ENCODE measurements around the gene RGS11. TPM values are rescaled to one million over a fixed set of nuclear protein-coding genes. Genes with fewer than 3 reads are reported as not detected.

Gene RGS11
- polyA plus RNA-seq, 1 donor (not counting 4 experiments of a cell fraction or from before 2014, with no cell fraction given): not detected

DNA sequence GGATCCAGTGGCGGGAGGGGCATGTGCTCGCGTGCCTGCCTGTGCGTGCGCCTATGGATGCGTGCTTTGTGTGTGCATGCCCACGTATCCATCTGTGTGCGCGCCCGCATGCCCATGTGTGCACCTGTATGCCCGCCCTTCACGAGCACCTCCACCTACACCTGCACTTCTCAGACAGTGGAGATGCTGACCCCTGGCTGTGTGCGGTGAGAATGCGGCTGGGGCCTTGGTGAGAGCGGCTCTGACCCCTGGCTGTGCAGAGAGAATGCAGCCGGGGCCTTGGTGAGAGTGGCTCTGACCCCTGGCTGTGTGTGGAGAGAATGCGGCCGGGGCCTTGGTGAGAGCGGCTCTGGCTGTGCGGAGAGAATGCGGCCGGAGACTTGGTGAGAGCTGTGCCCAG, 42.9 kb upstream of the RGS11 start:
- H3K9ac ChIP-seq (ENCODE audit: control insufficient read depth, extremely low read depth, insufficient read depth, low read length): no peak overlapping the region
- H3K4me3 ChIP-seq (ENCODE audit: control insufficient read depth in 2 of 3, extremely low read depth in 1 of 3, insufficient read depth in 2 of 3, low read depth in 1 of 3, low read length in 3 of 3): no peak overlapping the region
- no peaks in the 10 kb centered on the region for H3K4me1 ChIP-seq (ENCODE audit: control insufficient read depth, extremely low read depth, insufficient read depth, low read length)
- no peaks in the 10 kb centered on the region for H3K9me1 ChIP-seq (ENCODE audit: control insufficient read depth, extremely low read depth, insufficient read depth, low read length)
- H2AFZ ChIP-seq (ENCODE audit: control insufficient read depth, low read length): no peak overlapping the region
- H3K27ac ChIP-seq (ENCODE audit: control insufficient read depth, insufficient read depth, low read length): no peak overlapping the region
- TF ChIP-seq CTCF (optimal IDR thresholded peaks at IDR 0.05 in 1 of 3, IDR thresholded peaks at IDR 0.05 in 1 of 3, conservative IDR thresholded peaks at IDR 0.05 in 1 of 3; ENCODE audit: extremely low read depth in 1 of 3, insufficient read depth in 2 of 3, low read length in 3 of 3) (peak in 2 of 3 experiments; percentile 20 to 27), EZH2 (IDR thresholded peaks at IDR 0.05; ENCODE audit: low read length) (no peak)
- H3K36me3 ChIP-seq (ENCODE audit: control insufficient read depth in 2 of 2, extremely low read depth in 1 of 2, insufficient read depth in 2 of 2, low read length in 2 of 2): peaks cover 13 to 23% of the 10 kb centered on the region in 2 experiments
- peaks cover 81% of the 10 kb centered on the region for H3K79me2 ChIP-seq (ENCODE audit: control insufficient read depth, insufficient read depth, low read length)
- dilution Hi-C loops (cut with MboI; ENCODE audit: extremely low pct_ligation_motif_present, low sequenced_read_pairs): no loop called here
- FAIRE-seq: no peak
- H3K27me3 ChIP-seq (ENCODE audit: control insufficient read depth, extremely low read depth, insufficient read depth, low read length): no peaks in the 10 kb centered on the region
- no peak overlapping the region for H3K4me2 ChIP-seq (ENCODE audit: control insufficient read depth, extremely low read depth, insufficient read depth, low read depth, low read length)
- no peak for DNase-seq (ENCODE audit: low read depth, low spot score)
- peaks cover 25% of the 10 kb centered on the region for H4K20me1 ChIP-seq (ENCODE audit: control insufficient read depth, extremely low read depth, insufficient read depth, low read length)
- no peaks in the 10 kb centered on the region for H3K9me3 ChIP-seq (ENCODE audit: control insufficient read depth, low read depth, low read length)

- Histone ChIP-seq H3K9me3 (ENCODE audit: control insufficient read depth, low read depth, low read length) (no peaks in the 10 kb centered on the region), H3K27ac (ENCODE audit: control insufficient read depth, insufficient read depth, low read length) (no peak overlapping the region), H3K4me3 (ENCODE audit: control insufficient read depth in 2 of 3, extremely low read depth in 1 of 3, insufficient read depth in 2 of 3, low read depth in 1 of 3, low read length in 3 of 3) (no peak overlapping the region), H3K79me2 (ENCODE audit: control insufficient read depth, insufficient read depth, low read length) (peaks cover 81% of the 10 kb centered on the region), H3K27me3 (ENCODE audit: control insufficient read depth, extremely low read depth, insufficient read depth, low read length) (no peaks in the 10 kb centered on the region), H4K20me1 (ENCODE audit: control insufficient read depth, extremely low read depth, insufficient read depth, low read length) (peaks cover 24% of the 10 kb centered on the region), H3K36me3 (ENCODE audit: control insufficient read depth in 2 of 2, extremely low read depth in 1 of 2, insufficient read depth in 2 of 2, low read length in 2 of 2) (peaks cover 24% of the 10 kb centered on the region in 2 experiments), H3K9me1 (ENCODE audit: control insufficient read depth, extremely low read depth, insufficient read depth, low read length) (no peaks in the 10 kb centered on the region), H3K4me2 (ENCODE audit: control insufficient read depth, extremely low read depth, insufficient read depth, low read depth, low read length) (no peak overlapping the region), H3K9ac (ENCODE audit: control insufficient read depth, extremely low read depth, insufficient read depth, low read length) (no peak overlapping the region), H2AFZ (ENCODE audit: control insufficient read depth, low read length) (no peak overlapping the region), H3K4me1 (ENCODE audit: control insufficient read depth, extremely low read depth, insufficient read depth, low read length) (no peaks in the 10 kb centered on the region)
- TF ChIP-seq CTCF (optimal IDR thresholded peaks at IDR 0.05 in 1 of 3, IDR thresholded peaks at IDR 0.05 in 1 of 3, conservative IDR thresholded peaks at IDR 0.05 in 1 of 3; ENCODE audit: extremely low read depth in 1 of 3, insufficient read depth in 2 of 3, low read length in 3 of 3) (no peak), EZH2 (IDR thresholded peaks at IDR 0.05; ENCODE audit: low read length) (no peak)
- dilution Hi-C loops (cut with MboI; ENCODE audit: extremely low pct_ligation_motif_present, low sequenced_read_pairs): no loop called here
- FAIRE-seq: no peak
- no peak for DNase-seq (ENCODE audit: low read depth, low spot score)
These were observed 41.8 kb upstream of the RGS11 start for GRCh38 chr16:317583-317982.
